ENCODE measurements around the gene SMARCA2. TPM values are rescaled to one million over a fixed set of nuclear protein-coding genes. Genes with fewer than 3 reads are reported as not detected.

The SMARCA2 gene
- total RNA-seq, 1 donor from 2014 or later = 99.2 TPM

GRCh38 chr9:2209400-2209799, 194.3 kb downstream of the SMARCA2 start:
- DNase-seq (ENCODE audit: low spot score) = peak; percentile 62

- DNase-seq (ENCODE audit: low spot score) = no peak
These were observed 195.1 kb downstream of the SMARCA2 start for GRCh38 chr9:2210201-2210600.

- DNase-seq (ENCODE audit: low spot score) = no peak
These were observed 198.8 kb downstream of the SMARCA2 start for GRCh38 chr9:2213830-2214468.

- no peak for DNase-seq (ENCODE audit: low spot score)
These were observed 199.6 kb downstream of the SMARCA2 start for GRCh38 chr9:2214707-2215106.

GRCh38 chr9:2215921-2216441, 200.8 kb downstream of the SMARCA2 start:
- no peak for DNase-seq (ENCODE audit: low spot score)

GRCh38 chr9:2216591-2216990, 201.4 kb downstream of the SMARCA2 start:
- DNase-seq (ENCODE audit: low spot score) = no peak

- no peak for DNase-seq (ENCODE audit: low spot score)
These were observed 202.4 kb downstream of the SMARCA2 start for GRCh38 chr9:2217540-2217939.

GRCh38 chr9:2220036-2220435, 204.9 kb downstream of the SMARCA2 start:
- DNase-seq (ENCODE audit: low spot score) = no peak

- no peak for DNase-seq (ENCODE audit: low spot score)
These were observed 212.2 kb downstream of the SMARCA2 start for GRCh38 chr9:2227144-2227867.

GRCh38 chr9:2228132-2228531, 213.0 kb downstream of the SMARCA2 start:
- DNase-seq (ENCODE audit: low spot score) = no peak

GRCh38 chr9:2228641-2229040, 213.5 kb downstream of the SMARCA2 start:
- DNase-seq (ENCODE audit: low spot score) = no peak

- DNase-seq (ENCODE audit: low spot score) = peak; percentile 47
These were observed 214.1 kb downstream of the SMARCA2 start for GRCh38 chr9:2229109-2229721.

- DNase-seq (ENCODE audit: low spot score) = no peak
These were observed 215.2 kb downstream of the SMARCA2 start for GRCh38 chr9:2230362-2230761.

- no peak for DNase-seq (ENCODE audit: low spot score)
These were observed 216.0 kb downstream of the SMARCA2 start for GRCh38 chr9:2231101-2231500.

- peak; percentile 70 for DNase-seq (ENCODE audit: low spot score)
These were observed 216.7 kb downstream of the SMARCA2 start for GRCh38 chr9:2231829-2232228.

- no peak for DNase-seq (ENCODE audit: low spot score)
These were observed 218.1 kb downstream of the SMARCA2 start for GRCh38 chr9:2233274-2233673.

- peak; percentile 68 for DNase-seq (ENCODE audit: low spot score)
These were observed 219.3 kb downstream of the SMARCA2 start for GRCh38 chr9:2234371-2234893.

GRCh38 chr9:2235623-2236022, 220.5 kb downstream of the SMARCA2 start:
- no peak for DNase-seq (ENCODE audit: low spot score)

GRCh38 chr9:2236850-2237249, 221.7 kb downstream of the SMARCA2 start:
- DNase-seq (ENCODE audit: low spot score) = no peak

- peak; percentile 87 for DNase-seq (ENCODE audit: low spot score)
These were observed 226.3 kb downstream of the SMARCA2 start for GRCh38 chr9:2241461-2241835.

- DNase-seq (ENCODE audit: low spot score) = peak; percentile 96
These were observed 226.9 kb downstream of the SMARCA2 start for GRCh38 chr9:2241836-2242741.
